Astrocyte (in vitro differentiated cells and primary cell): ENCODE results near the gene TSEN15. TPM values are rescaled to one million over a fixed set of nuclear protein-coding genes. Genes with fewer than 3 reads are reported as not detected.
A peak's percentile ranks its signal among the peaks of the same experiment; 100 is the strongest.

Source experiments
- DNase-seq: peaks from one replicate; pipeline ENCODE4 v3.0.0-alpha.2; 2010; ENCODE audit warnings: low read depth
- FAIRE-seq: peaks from 2 replicates; lab custom pipeline; 2011; peaks lifted over from hg19 to GRCh38; lab: Jason Lieb, UNC
- H2AFZ ChIP-seq: 2 replicates; pipeline ENCODE4 v1.6.0; 2012; ENCODE audit warnings: low read depth, low read length, inconsistent platforms
- H3K27ac ChIP-seq: 2 replicates; pipeline ENCODE4 v1.5.1; 2011; ENCODE audit warnings: low read depth, low read length, inconsistent platforms
- H3K27me3 ChIP-seq: 2 replicates; pipeline ENCODE4 v1.6.0; 2011; ENCODE audit warnings: low read length, inconsistent platforms; ENCODE audit not compliant: insufficient read depth
- H3K36me3 ChIP-seq: 2 replicates; pipeline ENCODE4 v1.5.1; 2011; ENCODE audit warnings: low read length, inconsistent platforms; ENCODE audit not compliant: insufficient read depth
- H3K4me1 ChIP-seq: 2 replicates; pipeline ENCODE4 v1.5.1; 2011; ENCODE audit warnings: low read length, inconsistent platforms; ENCODE audit not compliant: insufficient read depth
- H3K4me2 ChIP-seq: 2 replicates; pipeline ENCODE4 v1.6.0; 2012; ENCODE audit warnings: low read length, inconsistent platforms
- H3K4me3 ChIP-seq: 2 replicates; pipeline ENCODE4 v1.5.1; 2011; ENCODE audit warnings: low read depth, mild to moderate bottlenecking, low read length, inconsistent platforms; ENCODE audit not compliant: insufficient read depth
- H3K79me2 ChIP-seq: 2 replicates; pipeline ENCODE4 v1.6.0; 2012; ENCODE audit warnings: mild to moderate bottlenecking, low read length, inconsistent platforms; ENCODE audit not compliant: insufficient read depth
- H3K9ac ChIP-seq: 2 replicates; pipeline ENCODE4 v1.6.0; 2012; ENCODE audit warnings: mild to moderate bottlenecking, low read length, inconsistent platforms
- H3K9me3 ChIP-seq: 2 replicates; pipeline ENCODE4 v1.5.1; 2012; ENCODE audit warnings: low read depth, mild to moderate bottlenecking, low read length, inconsistent platforms; ENCODE audit not compliant: insufficient read depth
- H4K20me1 ChIP-seq: 2 replicates; pipeline ENCODE4 v1.6.0; 2012; ENCODE audit warnings: low read length, inconsistent platforms; ENCODE audit not compliant: insufficient read depth
- H3K27ac Mint-ChIP-seq: one replicate; pipeline ENCODE4 v1.8.0; 2021; ENCODE audit warnings: mild to moderate bottlenecking, mixed read lengths; ENCODE audit not compliant: unreplicated experiment
- H3K27me3 Mint-ChIP-seq: one replicate; pipeline ENCODE4 v1.8.0; 2021; ENCODE audit warnings: low read depth, mixed read lengths; ENCODE audit not compliant: unreplicated experiment
- H3K36me3 Mint-ChIP-seq: one replicate; pipeline ENCODE4 v1.8.0; 2021; ENCODE audit warnings: low read depth, mixed read lengths; ENCODE audit not compliant: unreplicated experiment
- H3K4me1 Mint-ChIP-seq: one replicate; pipeline ENCODE4 v1.8.0; 2021; ENCODE audit warnings: low read depth, mixed read lengths; ENCODE audit not compliant: unreplicated experiment
- H3K4me3 Mint-ChIP-seq: one replicate; pipeline ENCODE4 v1.8.0; 2021; ENCODE audit warnings: mild to moderate bottlenecking, moderate library complexity, mixed read lengths; ENCODE audit not compliant: unreplicated experiment
- H3K9me3 Mint-ChIP-seq: one replicate; pipeline ENCODE4 v1.8.0; 2021; ENCODE audit warnings: mild to moderate bottlenecking, mixed read lengths; ENCODE audit not compliant: unreplicated experiment
- CTCF ChIP-seq: IDR thresholded peaks from 2 replicates; pipeline ENCODE4 v1.5.1; 2011; ENCODE audit warnings: low read depth, mild to moderate bottlenecking, inconsistent platforms, low read length, moderate library complexity; ENCODE audit not compliant: insufficient read depth
- EZH2 ChIP-seq: IDR thresholded peaks from 2 replicates; pipeline ENCODE4 v1.6.1; 2012; ENCODE audit warnings: mild to moderate bottlenecking, low read length, inconsistent platforms; ENCODE audit not compliant: insufficient read depth
- total RNA-seq: library from RNA; stranded (reverse); gene quantifications from 2 replicates; pipeline ENCODE4 v1.2.1, GENCODE V29; 2021

TSEN15 gene
- total RNA-seq, 1 donor from 2014 or later: 28.0 TPM

DNA sequence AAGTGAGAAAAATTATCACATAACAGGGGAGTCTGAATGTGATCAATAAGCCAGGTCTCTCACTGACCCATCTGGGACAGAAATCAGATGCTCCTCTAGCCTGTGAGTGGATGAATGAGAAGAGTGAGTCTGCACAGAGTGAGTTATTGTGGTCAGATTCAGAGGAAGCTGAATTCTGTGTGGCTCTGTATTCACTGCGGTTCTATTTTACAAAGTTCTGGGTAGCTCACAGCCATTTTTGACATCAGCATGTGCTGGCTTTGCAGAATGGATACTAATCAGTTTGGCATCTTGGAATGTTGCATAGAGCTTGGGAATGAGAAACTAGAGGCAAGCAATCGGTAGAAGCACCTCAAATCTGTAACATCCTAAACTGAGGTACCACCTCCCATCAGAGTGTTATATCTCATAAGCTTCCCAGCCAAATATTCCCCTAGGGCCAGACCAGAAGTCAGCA is 17.8 kb upstream of the TSEN15 start:
- FAIRE-seq (peak; percentile 71), DNase-seq (peak; percentile 67)
- no peak overlapping the region for H3K4me3 Mint-ChIP-seq
- no peak overlapping the region for H3K27ac ChIP-seq
- peaks cover 7% of the 10 kb centered on the region for H3K4me1 ChIP-seq
- H3K27ac Mint-ChIP-seq: no peak overlapping the region
- H3K9me3 Mint-ChIP-seq: no peaks in the 10 kb centered on the region
- peaks cover 10% of the 10 kb centered on the region for H3K27me3 ChIP-seq
- no peak overlapping the region for H2AFZ ChIP-seq
- H3K9ac ChIP-seq: no peak overlapping the region
- no peak overlapping the region for H3K4me3 ChIP-seq
- H3K4me2 ChIP-seq: peak overlapping the region; percentile 54
- TF ChIP-seq EZH2 (no peak), CTCF (no peak)
- peaks cover 18% of the 10 kb centered on the region for H3K4me1 Mint-ChIP-seq
- no peaks in the 10 kb centered on the region for H4K20me1 ChIP-seq
- H3K9me3 ChIP-seq: no peaks in the 10 kb centered on the region
- no peaks in the 10 kb centered on the region for H3K36me3 Mint-ChIP-seq
- H3K27me3 Mint-ChIP-seq: peaks cover 3% of the 10 kb centered on the region
- H3K36me3 ChIP-seq: no peaks in the 10 kb centered on the region
- H3K79me2 ChIP-seq: no peaks in the 10 kb centered on the region

DNA sequence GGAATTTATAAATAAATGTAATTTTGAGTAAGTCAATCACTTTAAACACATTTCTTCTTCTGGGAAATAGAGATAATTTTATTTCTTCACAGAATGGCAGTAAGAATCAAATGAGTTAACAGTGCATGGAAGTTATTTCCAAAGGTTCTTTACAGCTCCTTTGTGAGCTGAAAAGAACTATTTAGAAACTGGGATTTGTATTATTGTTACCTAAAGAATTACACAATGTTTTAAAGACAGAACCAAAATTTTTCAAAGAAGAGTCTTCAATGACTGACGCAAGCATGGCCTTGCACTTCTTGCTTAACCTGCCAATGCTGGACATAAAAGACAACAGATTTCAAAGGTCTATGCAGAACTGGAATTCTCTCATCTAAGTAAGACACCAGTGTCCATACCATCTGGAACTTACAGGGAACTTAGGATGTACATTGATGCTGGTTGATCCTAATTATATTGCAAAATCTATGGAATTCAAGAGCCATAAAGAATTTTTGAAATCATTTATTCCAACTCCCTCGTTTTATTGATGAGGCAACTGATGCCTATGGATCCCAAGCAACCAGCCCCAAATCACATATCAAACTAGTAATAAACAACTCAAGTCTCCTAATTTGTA is 16.7 kb upstream of the TSEN15 start:
- FAIRE-seq (no peak), DNase-seq (no peak)
- H3K9me3 ChIP-seq: no peaks in the 10 kb centered on the region
- no peak overlapping the region for H3K4me3 Mint-ChIP-seq
- no peaks in the 10 kb centered on the region for H3K36me3 ChIP-seq
- no peaks in the 10 kb centered on the region for H3K79me2 ChIP-seq
- peaks cover 18% of the 10 kb centered on the region for H3K4me1 Mint-ChIP-seq
- no peaks in the 10 kb centered on the region for H3K9me3 Mint-ChIP-seq
- H2AFZ ChIP-seq: no peak overlapping the region
- no peaks in the 10 kb centered on the region for H3K36me3 Mint-ChIP-seq
- H3K27me3 Mint-ChIP-seq: peaks cover 10% of the 10 kb centered on the region
- H3K27me3 ChIP-seq: peaks cover 13% of the 10 kb centered on the region
- no peak overlapping the region for H3K27ac ChIP-seq
- H4K20me1 ChIP-seq: no peaks in the 10 kb centered on the region
- no peak overlapping the region for H3K4me2 ChIP-seq
- no peak overlapping the region for H3K9ac ChIP-seq
- H3K27ac Mint-ChIP-seq: no peak overlapping the region
- no peak for TF ChIP-seq CTCF
- TF ChIP-seq EZH2: no peak
- H3K4me3 ChIP-seq: no peak overlapping the region
- H3K4me1 ChIP-seq: peaks cover 7% of the 10 kb centered on the region
